Activated CD8-positive, alpha-beta T cell treated with anti-CD3 and anti-CD28 coated beads for 36 hours (primary cell): Measurements from ENCODE around the gene QPCTL. TPM values are rescaled to one million over a fixed set of nuclear protein-coding genes. Genes with fewer than 3 reads are reported as not detected.

Experiments
- ATAC-seq: fragments of 200-7000 bp; cut with Tn5 transposase; one replicate; pipeline ENCODE4 v1.10.0; 2021; ENCODE audit warnings: mild to moderate bottlenecking, moderate library complexity
- CTCF ChIA-PET: fragments of 350-600 bp; sonication (Branson Sonifier 250); formaldehyde crosslinking; loops from one replicate; lab custom pipeline; 2021; ENCODE audit warnings: antibody characterized with exemption; lab: Charles Lee
- POLR2A ChIA-PET: fragments of 350-600 bp; sonication (Branson Sonifier 250); formaldehyde crosslinking; loops from one replicate; lab custom pipeline; 2021; ENCODE audit warnings: antibody characterized with exemption; lab: Charles Lee
- DNase-seq: peaks from one replicate; pipeline ENCODE4 v3.0.0-alpha.2; 2020
- H3K27ac Mint-ChIP-seq: one replicate; pipeline ENCODE4 v1.8.0; 2021; ENCODE audit warnings: mild to moderate bottlenecking, mixed read lengths
- H3K27me3 Mint-ChIP-seq: one replicate; pipeline ENCODE4 v1.8.0; 2021; ENCODE audit warnings: mixed read lengths
- H3K36me3 Mint-ChIP-seq: one replicate; pipeline ENCODE4 v1.8.0; 2021; ENCODE audit warnings: low read depth, mixed read lengths
- H3K4me1 Mint-ChIP-seq: one replicate; pipeline ENCODE4 v1.8.0; 2021; ENCODE audit warnings: low read depth, mixed read lengths
- H3K4me3 Mint-ChIP-seq: one replicate; pipeline ENCODE4 v1.8.0; 2021; ENCODE audit warnings: mild to moderate bottlenecking, moderate library complexity, mixed read lengths
- H3K9me3 Mint-ChIP-seq: one replicate; pipeline ENCODE4 v1.8.0; 2021; ENCODE audit warnings: mixed read lengths
- intact Hi-C: fragments of 100-400 bp; cut with micrococcal nuclease; formaldehyde crosslinking; loops from one replicate; pipeline ENCODE4 v1.10.0; 2022
- total RNA-seq, 2 experiments: library from RNA; stranded (reverse); gene quantifications; one replicate each; pipeline ENCODE4 v1.2.3, GENCODE V29; 2021
- TF ChIP-seq, protein P1 (sequence below): fragments of 200-600 bp; IDR thresholded peaks from one replicate; pipeline ENCODE4 v1.8.0; 2022; ENCODE audit warnings: antibody characterized with exemption, mild to moderate bottlenecking

Gene QPCTL
- total RNA-seq, 2 experiments from 2014 or later: 31.6 to 31.7 TPM

DNA sequence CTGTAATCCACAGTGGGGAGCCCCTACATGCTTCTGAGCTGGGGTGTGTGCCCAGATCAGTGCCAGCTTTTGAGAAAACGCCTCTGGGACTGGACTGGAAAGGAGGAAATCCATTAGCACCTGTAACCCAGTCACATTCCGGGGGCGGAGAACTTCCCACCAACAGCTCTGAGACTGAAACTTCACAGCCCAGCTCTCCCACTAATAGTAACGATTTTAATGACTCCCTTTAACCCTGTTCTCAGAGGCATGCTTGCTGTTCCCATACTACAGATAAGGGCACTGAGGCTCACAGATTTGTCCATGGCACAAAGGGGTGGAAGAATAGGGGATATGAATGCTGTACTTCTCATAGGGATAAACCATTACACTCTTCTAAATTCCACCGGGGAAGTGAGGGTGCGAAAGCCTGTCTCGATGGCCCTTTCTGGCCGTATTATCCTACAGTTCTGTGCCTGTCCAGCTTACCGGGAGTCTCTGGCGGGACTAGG, 37.4 kb downstream of the QPCTL start:
- CTCF ChIA-PET: interaction anchor here (1.0 to 3.8 kb wide), 7 partner anchors 13 to 244 kb away, joined by 3 to 18 read pairs (median 5); partner anchors contain the start of gene SIX5
- Mint-ChIP-seq H3K36me3 (peaks cover 4% of the 10 kb centered on the region), H3K27me3 (no peaks in the 10 kb centered on the region), H3K9me3 (no peaks in the 10 kb centered on the region), H3K27ac (peak overlapping the region; percentile 94), H3K4me3 (peak overlapping the region; percentile 96), H3K4me1 (peaks cover 24% of the 10 kb centered on the region)
- TF ChIP-seq, protein P1, sequence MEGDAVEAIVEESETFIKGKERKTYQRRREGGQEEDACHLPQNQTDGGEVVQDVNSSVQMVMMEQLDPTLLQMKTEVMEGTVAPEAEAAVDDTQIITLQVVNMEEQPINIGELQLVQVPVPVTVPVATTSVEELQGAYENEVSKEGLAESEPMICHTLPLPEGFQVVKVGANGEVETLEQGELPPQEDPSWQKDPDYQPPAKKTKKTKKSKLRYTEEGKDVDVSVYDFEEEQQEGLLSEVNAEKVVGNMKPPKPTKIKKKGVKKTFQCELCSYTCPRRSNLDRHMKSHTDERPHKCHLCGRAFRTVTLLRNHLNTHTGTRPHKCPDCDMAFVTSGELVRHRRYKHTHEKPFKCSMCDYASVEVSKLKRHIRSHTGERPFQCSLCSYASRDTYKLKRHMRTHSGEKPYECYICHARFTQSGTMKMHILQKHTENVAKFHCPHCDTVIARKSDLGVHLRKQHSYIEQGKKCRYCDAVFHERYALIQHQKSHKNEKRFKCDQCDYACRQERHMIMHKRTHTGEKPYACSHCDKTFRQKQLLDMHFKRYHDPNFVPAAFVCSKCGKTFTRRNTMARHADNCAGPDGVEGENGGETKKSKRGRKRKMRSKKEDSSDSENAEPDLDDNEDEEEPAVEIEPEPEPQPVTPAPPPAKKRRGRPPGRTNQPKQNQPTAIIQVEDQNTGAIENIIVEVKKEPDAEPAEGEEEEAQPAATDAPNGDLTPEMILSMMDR: no peak
- POLR2A ChIA-PET: interaction anchor here (0.8 to 3.7 kb wide), 5 partner anchors 10 to 38 kb away, joined by 3 to 23 read pairs (median 4); partner anchors contain the start of genes QPCTL and SNRPD2
- ATAC-seq (no peak), DNase-seq (peak; percentile 24)
- intact Hi-C loops: no loop called here

DNA sequence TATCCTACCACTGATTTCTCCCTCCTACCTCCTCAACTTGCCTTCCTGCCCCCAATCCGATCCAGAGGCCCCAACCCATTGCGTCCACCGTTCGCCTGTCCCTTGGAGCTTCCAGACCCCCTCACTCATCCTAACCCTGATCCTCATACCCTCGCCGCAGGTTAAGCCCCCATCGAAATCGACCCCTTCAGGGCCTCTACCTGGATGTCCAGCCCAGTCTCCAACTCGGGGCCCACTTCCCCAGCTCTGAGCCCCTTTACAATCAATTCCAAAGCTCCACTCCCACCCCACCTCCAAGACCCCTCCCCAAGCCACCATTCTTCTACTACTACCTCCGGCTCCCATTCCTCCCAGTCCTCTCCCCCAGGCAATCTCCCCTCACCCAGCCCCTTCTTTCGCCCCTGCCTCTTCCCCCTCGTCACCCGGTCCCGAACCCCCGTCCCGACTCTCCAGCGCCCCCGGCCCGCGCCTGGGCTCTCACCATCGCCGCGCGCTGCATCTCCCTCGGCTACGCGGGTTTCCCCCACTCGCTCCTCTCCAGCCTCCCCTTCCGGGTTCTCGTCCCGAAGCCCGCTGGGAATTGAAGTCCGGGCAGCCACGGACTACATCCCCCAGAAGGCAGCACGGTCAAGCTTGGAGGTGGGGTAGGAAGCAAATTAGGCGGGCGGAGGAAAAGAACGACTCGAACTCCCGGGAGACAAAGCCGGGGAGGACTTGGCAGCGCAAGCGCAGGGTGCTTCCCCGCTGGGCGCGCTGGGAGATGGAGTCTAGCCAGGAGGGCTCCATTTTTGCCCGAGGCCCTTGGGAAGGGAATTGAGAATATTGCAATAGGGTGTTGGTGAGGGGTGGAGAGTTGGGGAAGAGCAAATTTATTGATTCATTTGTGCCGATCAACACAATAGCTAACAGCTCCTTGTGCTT, 38.2 kb downstream of the QPCTL start, which contains the start of gene FBXO46:
FBXO46 (minus strand) TSS at position 529 of the 921 bp plus-strand sequence. CDS start 17,401 bp downstream, outside the sequence.
- Mint-ChIP-seq H3K4me3 (peak within 1 kb of the TSS; percentile 96), H3K9me3 (no peaks in the 10 kb centered on the region), H3K36me3 (peaks cover 4% of the 10 kb centered on the region), H3K27ac (peak within 1 kb of the TSS; percentile 94), H3K27me3 (no peaks in the 10 kb centered on the region), H3K4me1 (peaks cover 24% of the 10 kb centered on the region)
- DNase-seq: peak; percentile 98
- intact Hi-C loops: no loop called here
- TF ChIP-seq, protein P1: no peak
- peak; percentile 99 for ATAC-seq
- ChIA-PET CTCF (interaction anchor here (1.1 to 3.8 kb wide), 7 partner anchors 14 to 245 kb away, joined by 3 to 18 read pairs (median 5); partner anchors contain the start of gene SIX5), POLR2A (interaction anchor here (1.2 to 3.7 kb wide), 8 partner anchors 8 to 36 kb away, joined by 3 to 23 read pairs (median 4); no protein-coding TSS in a partner anchor)

DNA sequence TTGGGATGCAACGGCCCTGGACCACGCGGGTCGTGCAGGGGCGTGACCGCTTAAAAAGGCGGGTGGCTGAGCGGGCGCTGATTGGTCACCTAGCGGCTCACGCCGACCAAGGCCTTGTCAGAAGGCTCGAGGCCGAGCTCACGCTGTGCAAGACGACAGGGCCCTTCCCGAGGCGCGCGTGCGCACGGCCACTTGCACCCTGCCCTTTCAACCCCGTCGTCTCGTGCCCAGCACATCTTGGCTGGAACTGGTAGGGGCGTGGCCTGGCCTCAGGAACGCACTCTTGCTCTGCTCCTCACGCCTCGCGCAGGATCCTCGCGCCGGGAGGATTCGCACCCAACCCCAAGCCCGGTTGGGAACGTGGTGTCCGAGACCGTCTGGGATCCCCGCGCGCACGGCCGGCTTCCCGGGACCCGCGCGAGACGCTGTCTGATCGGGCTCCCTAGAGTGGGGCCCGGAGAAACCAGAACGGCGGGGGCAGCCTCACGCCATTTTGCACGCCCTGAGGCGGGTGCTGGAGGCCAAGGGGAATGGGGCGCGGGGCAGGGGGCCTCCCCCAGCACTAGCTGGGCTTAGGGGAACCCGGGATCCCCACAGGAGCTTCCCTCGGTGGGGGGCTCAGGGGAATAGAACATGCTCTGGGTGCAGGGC, 40.8 kb downstream of the QPCTL start, which contains the start of gene MEIOSIN:
MEIOSIN (plus strand) TSS at position 280 of the 651 bp plus-strand sequence. CDS start 1,938 bp downstream, outside the sequence.
- Mint-ChIP-seq H3K9me3 (no peaks in the 10 kb centered on the region), H3K4me1 (peaks cover 14% of the 10 kb centered on the region), H3K27ac (no peak within 1 kb of the TSS), H3K4me3 (peak within 1 kb of the TSS; percentile 31), H3K27me3 (no peaks in the 10 kb centered on the region), H3K36me3 (peaks cover 1% of the 10 kb centered on the region)
- POLR2A ChIA-PET: interaction anchor here (0.6 to 0.9 kb wide), 3 partner anchors 16 to 41 kb away, joined by 3 to 4 read pairs (median 3); partner anchors contain the start of genes QPCTL and SNRPD2
- ATAC-seq (no peak), DNase-seq (no peak)
- CTCF ChIA-PET: interaction anchor here (1.3 to 1.8 kb wide), 2 partner anchors 46 to 84 kb away, joined by 3 to 5 read pairs; no protein-coding TSS in a partner anchor
- TF ChIP-seq, protein P1: no peak
- intact Hi-C loops: no loop called here

DNA sequence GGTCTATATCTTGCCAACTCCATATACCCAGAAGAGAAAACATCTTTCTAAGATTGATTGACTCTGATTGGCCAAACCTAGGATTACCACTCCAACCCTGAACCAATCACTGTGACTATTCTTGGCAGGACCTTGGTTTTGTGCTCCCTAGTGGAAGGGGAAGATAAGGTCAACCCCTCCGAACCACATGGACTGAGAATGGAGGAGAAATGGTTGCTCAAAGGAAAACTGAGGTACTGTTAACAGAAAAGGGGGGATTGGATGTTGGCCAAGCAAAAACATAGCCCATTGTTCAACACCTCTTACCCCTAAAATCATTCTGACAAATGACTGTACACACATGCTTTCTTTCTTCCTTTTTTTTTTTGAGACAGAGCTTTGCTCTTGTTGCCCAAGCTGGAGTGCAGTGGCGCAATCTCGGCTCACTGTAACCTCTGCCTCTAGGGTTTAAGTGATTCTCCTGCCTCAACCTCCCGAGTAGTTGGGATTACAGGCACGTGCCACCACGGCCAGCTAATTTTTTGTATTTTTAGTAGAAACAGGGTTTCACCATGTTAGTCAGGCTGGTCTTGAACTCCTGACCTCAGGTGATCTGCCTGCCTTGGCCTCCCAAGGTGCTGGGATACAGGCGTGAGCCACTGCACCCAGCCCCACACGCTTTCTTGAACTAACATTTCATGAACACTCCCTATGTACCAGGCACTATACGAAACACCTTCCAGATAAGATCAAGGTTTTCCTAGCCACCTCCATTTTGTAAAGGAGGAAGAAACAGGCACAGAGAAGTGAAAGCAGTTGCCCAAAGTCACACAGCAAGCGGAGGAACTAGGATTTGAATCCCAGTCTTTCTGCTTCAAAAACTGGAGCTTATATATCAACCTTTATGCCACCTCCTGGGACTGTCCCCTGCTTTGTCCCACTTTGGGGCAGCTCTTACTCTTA, 47.3 kb downstream of the QPCTL start:
- Mint-ChIP-seq H3K27me3 (peaks cover 2% of the 10 kb centered on the region), H3K27ac (no peak overlapping the region), H3K4me3 (no peak overlapping the region), H3K9me3 (no peaks in the 10 kb centered on the region), H3K4me1 (no peaks in the 10 kb centered on the region), H3K36me3 (no peaks in the 10 kb centered on the region)
- intact Hi-C loops: no loop called here
- CTCF ChIA-PET: no interaction called here
- POLR2A ChIA-PET: interaction anchor here (0.6 kb wide), 1 partner anchor 87 kb away, joined by 3 read pairs; no protein-coding TSS in a partner anchor
- no peak for ATAC-seq
- TF ChIP-seq, protein P1: no peak
- no peak for DNase-seq
